Prostate gland (tissue), 2 donors: Measurements from ENCODE around the gene PANK4.

Experiments
- POLR2A ChIP-seq: fragments of 450-650 bp; IDR thresholded peaks from one replicate; pipeline ENCODE4 v1.6.1; 2016; ENCODE audit warnings: antibody characterized with exemption, mild to moderate bottlenecking
- TF ChIP-seq, protein P1 (sequence below), 4 experiments: fragments of 200-600 bp in 2 of 4; fragments of 450-650 bp in 2 of 4; sonication (generic) in 2 of 4; IDR thresholded peaks; 1 replicate in 3 of 4; 2 replicates in 1 of 4; pipeline ENCODE4 v1.5.1; 2016 to 2019; ENCODE audit warnings: antibody characterized with exemption in 4 of 4, mild to moderate bottlenecking in 2 of 4, moderate library complexity in 2 of 4

DNA sequence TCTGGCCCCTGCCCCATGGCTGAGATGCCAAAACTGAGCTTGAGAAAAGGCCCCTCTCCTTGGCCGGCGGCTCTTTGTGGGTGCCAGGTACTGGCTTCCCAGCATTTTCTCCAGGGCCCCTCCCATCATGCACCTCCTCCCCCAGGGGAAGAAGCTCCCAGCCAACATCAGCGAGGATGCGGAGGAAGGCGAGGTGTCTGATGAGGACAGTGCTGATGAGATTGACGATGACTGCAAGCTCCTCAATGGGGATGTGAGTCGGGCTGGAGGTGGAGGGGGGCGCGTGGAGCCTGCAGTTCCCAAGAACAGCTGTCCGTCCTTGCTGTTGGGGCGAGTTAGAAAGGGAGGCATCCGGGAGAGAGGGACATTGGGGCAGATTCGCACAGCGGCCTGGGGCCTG, 36.8 kb downstream of the PANK4 start:
- TF ChIP-seq, protein P1, sequence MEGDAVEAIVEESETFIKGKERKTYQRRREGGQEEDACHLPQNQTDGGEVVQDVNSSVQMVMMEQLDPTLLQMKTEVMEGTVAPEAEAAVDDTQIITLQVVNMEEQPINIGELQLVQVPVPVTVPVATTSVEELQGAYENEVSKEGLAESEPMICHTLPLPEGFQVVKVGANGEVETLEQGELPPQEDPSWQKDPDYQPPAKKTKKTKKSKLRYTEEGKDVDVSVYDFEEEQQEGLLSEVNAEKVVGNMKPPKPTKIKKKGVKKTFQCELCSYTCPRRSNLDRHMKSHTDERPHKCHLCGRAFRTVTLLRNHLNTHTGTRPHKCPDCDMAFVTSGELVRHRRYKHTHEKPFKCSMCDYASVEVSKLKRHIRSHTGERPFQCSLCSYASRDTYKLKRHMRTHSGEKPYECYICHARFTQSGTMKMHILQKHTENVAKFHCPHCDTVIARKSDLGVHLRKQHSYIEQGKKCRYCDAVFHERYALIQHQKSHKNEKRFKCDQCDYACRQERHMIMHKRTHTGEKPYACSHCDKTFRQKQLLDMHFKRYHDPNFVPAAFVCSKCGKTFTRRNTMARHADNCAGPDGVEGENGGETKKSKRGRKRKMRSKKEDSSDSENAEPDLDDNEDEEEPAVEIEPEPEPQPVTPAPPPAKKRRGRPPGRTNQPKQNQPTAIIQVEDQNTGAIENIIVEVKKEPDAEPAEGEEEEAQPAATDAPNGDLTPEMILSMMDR (IDR thresholded peaks at IDR 0.05) = no peak
- TF ChIP-seq POLR2A = no peak
